Kidney tubule cell (primary cell): Measurements from ENCODE around the gene KLHDC9.

Experiments
- DNase-seq: peaks from one replicate; pipeline ENCODE4 v3.0.0-alpha.2; 2018; ENCODE audit warnings: low spot score

The KLHDC9 gene

GRCh38 chr1:161096530-161096929, 1.6 kb upstream of the KLHDC9 start:
- no peak for DNase-seq

- peak; percentile 26 for DNase-seq
Measured at GRCh38 chr1:161099090-161099802, 1.1 kb downstream of the KLHDC9 start.

- no peak for DNase-seq
Measured at GRCh38 chr1:161100556-161100955, 2.4 kb downstream of the KLHDC9 start.

- no peak for DNase-seq
Measured at GRCh38 chr1:161106431-161106830, 8.3 kb downstream of the KLHDC9 start.

GRCh38 chr1:161111117-161111516, 13.0 kb downstream of the KLHDC9 start:
- DNase-seq, result no peak

- DNase-seq, result no peak
Measured at GRCh38 chr1:161111527-161111926, 13.4 kb downstream of the KLHDC9 start.

- no peak for DNase-seq
Measured at GRCh38 chr1:161113915-161114314, 15.8 kb downstream of the KLHDC9 start.

GRCh38 chr1:161114556-161114955, 16.4 kb downstream of the KLHDC9 start:
- no peak for DNase-seq

GRCh38 chr1:161115132-161115711, 17.1 kb downstream of the KLHDC9 start:
- DNase-seq, result peak; percentile 98

- peak; percentile 21 for DNase-seq
Measured at GRCh38 chr1:161115961-161116360, 17.8 kb downstream of the KLHDC9 start.

GRCh38 chr1:161117759-161118581, 19.8 kb downstream of the KLHDC9 start, which contains the start of the genes NIT1 and PFDN2:
Gene NIT1 (plus strand): TSS chr1:161118105. CDS start chr1:161118177, 72 bp downstream.
Gene PFDN2 (minus strand): TSS chr1:161118037. CDS start chr1:161118026, 11 bp downstream.
- DNase-seq, result peak; percentile 88

GRCh38 chr1:161119092-161119903, 21.1 kb downstream of the KLHDC9 start:
- peak; percentile 91 for DNase-seq

- no peak for DNase-seq
Measured at GRCh38 chr1:161121042-161121650, 23.0 kb downstream of the KLHDC9 start.

GRCh38 chr1:161121834-161122233, 23.7 kb downstream of the KLHDC9 start:
- no peak for DNase-seq

GRCh38 chr1:161122967-161123366, 24.8 kb downstream of the KLHDC9 start:
- no peak for DNase-seq

GRCh38 chr1:161127649-161128048, 29.5 kb downstream of the KLHDC9 start:
- DNase-seq, result no peak

- DNase-seq, result no peak
Measured at GRCh38 chr1:161128591-161129420, 30.6 kb downstream of the KLHDC9 start.

- no peak for DNase-seq
Measured at GRCh38 chr1:161130266-161130665, 32.1 kb downstream of the KLHDC9 start.

GRCh38 chr1:161131523-161132409, 33.6 kb downstream of the KLHDC9 start:
- peak; percentile 9 for DNase-seq
